PC-9 (cell line): ENCODE measurements around the gene OSBPL3.

Experiments
- EZH2 ChIP-seq: fragments of 200-600 bp; sonication (generic); IDR thresholded peaks from 2 replicates; pipeline ENCODE4 v1.8.0; 2017; ENCODE audit warnings: antibody characterized with exemption, low read depth
- TF ChIP-seq, protein P1 (sequence below): fragments of 200-600 bp; sonication (generic); conservative IDR thresholded peaks from 2 replicates; pipeline ENCODE4 v1.6.1; 2017; ENCODE audit warnings: mixed run types, antibody characterized with exemption, mild to moderate bottlenecking, moderate library complexity

DNA sequence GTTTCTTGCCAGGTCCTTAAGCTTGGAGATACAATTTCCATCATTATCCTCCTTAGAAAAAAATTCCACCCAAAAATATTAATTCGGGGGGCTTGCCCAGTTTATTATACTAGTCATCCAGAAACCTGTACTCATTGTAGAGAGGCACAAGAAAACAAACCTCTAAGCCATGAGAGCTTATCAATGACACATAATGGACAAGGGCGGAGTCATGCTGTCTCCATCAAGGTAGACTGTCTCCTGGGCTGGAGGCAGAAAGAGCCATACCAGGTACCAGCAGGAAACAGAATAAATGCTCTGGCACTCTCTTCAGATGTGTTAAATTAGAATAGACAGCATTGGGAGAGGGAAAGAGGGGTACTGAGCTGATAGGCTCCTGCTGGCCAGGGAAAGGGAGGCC, 153.0 kb downstream of the OSBPL3 start:
- TF ChIP-seq, protein P1, sequence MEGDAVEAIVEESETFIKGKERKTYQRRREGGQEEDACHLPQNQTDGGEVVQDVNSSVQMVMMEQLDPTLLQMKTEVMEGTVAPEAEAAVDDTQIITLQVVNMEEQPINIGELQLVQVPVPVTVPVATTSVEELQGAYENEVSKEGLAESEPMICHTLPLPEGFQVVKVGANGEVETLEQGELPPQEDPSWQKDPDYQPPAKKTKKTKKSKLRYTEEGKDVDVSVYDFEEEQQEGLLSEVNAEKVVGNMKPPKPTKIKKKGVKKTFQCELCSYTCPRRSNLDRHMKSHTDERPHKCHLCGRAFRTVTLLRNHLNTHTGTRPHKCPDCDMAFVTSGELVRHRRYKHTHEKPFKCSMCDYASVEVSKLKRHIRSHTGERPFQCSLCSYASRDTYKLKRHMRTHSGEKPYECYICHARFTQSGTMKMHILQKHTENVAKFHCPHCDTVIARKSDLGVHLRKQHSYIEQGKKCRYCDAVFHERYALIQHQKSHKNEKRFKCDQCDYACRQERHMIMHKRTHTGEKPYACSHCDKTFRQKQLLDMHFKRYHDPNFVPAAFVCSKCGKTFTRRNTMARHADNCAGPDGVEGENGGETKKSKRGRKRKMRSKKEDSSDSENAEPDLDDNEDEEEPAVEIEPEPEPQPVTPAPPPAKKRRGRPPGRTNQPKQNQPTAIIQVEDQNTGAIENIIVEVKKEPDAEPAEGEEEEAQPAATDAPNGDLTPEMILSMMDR = no peak
- no peak for TF ChIP-seq EZH2
